ENCODE results near the gene ANKRD9. TPM values are rescaled to one million over a fixed set of nuclear protein-coding genes. Genes with fewer than 3 reads are reported as not detected.
A peak's percentile ranks its signal among the peaks of the same experiment; 100 is the strongest.
"Not testable (repeated sequence)": the region's sequence is repeated elsewhere in the genome, so short reads cannot be mapped to it uniquely, and the experiment has no call there.

Gene ANKRD9
- total and polyA plus RNA-seq, 9 donors, result 9.1 to 23.5 (median 13.7) TPM

DNA sequence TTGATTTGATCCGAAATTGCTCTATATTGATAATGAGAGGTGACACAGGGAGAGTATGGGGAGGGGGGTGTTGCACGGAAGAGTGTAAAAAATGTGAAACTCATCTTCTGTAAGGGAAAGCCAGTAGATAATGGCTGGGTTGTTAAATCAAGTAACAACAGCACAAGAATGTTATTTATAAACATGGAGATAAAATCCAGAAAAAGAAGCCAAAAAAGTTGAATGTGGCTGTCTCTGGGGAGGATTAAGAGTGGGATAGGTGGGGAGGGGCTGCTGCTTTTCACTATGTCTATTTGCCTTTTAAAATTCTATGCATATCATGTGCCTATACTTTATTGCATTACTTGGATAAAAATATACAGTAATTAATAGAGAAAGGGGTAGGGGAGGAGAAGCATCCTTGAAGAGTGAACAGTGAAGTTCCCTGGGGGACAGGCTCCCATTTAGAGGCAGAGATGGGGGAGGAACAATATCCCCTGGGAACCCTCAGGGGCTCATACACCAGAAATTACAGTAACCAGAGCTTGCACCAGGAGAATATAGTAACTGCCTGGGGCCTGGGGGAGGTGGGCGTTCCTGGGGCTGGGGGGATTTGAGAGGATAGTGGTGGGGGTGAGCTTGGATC, 39.2 kb upstream of the ANKRD9 start:
- no peak overlapping the region for H3K4me3 ChIP-seq (ENCODE audit: low read length)

DNA sequence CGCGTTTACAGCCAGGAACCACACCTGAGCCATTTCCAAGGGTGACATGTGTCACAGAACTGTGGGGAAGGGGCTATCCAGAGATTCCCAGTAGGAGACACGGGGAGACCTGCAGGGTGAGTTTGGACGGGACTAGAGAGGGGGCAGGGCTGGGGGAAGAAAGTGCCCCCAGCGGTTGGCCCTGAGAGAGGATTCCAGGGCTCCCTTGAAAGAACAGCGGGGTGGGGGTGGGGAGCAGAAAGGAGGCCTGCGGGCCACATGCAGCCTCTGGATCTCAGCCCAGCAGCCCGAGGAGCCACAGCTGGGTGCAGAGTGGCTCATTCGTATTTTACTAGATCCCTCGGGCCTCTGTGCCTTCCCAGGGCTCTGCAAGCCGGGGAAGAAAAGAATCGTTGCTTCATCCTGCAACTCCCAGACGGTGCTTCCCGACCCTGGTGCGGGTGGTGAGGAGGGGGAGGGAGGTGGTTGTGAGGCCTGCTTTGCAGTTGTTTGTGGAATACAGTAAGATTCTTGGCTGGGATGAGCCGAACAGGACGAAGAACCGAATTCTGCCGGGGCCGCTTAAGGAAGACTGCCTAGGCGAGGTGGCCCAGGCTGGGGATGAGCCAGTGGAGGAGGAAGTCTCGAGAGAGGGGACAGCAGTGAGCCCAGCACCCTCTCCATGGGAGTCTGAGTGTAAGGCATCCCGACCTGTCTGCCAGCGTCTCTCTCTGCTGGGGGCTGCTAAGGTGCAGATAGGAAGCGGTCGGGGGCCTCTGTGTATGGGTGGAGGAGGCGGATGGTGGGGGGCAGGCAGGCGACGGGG, 36.1 kb upstream of the ANKRD9 start:
- H3K27ac ChIP-seq (ENCODE audit: low read length), result peak overlapping the region; percentile 88
- peak; percentile 78 for DNase-seq
- H3K9me3 ChIP-seq (replicated peaks; ENCODE audit: control insufficient read depth, low read depth, low read length), result no peaks in the 10 kb centered on the region
- H3K4me3 ChIP-seq (ENCODE audit: low read length), result no peak overlapping the region
- peaks cover 22% of the 10 kb centered on the region for H3K27me3 ChIP-seq (ENCODE audit: control insufficient read depth, insufficient read depth, low read length)
- H3K36me3 ChIP-seq (ENCODE audit: control insufficient read depth, insufficient read depth, low read length), result no peaks in the 10 kb centered on the region
- WGBS (ENCODE audit: insufficient coverage), result 20% methylated on average over 23 of the region's 29 CpGs
- H3K4me1 ChIP-seq (ENCODE audit: control insufficient read depth, insufficient read depth, low read length), result peaks cover 31% of the 10 kb centered on the region

More for the DNA sequence above, 39.2 kb upstream of the ANKRD9 start:
- no peak for DNase-seq
- Histone ChIP-seq H3K9me3 (replicated peaks; ENCODE audit: control insufficient read depth, low read depth, low read length) (no peaks in the 10 kb centered on the region), H3K27me3 (ENCODE audit: control insufficient read depth, insufficient read depth, low read length) (peaks cover 20% of the 10 kb centered on the region), H3K4me1 (ENCODE audit: control insufficient read depth, insufficient read depth, low read length) (peaks cover 41% of the 10 kb centered on the region), H3K36me3 (ENCODE audit: control insufficient read depth, insufficient read depth, low read length) (no peaks in the 10 kb centered on the region), H3K27ac (ENCODE audit: low read length) (no peak overlapping the region)
- no CpG with 5 or more reads among the region's 3 CpGs for WGBS (ENCODE audit: insufficient coverage)

DNA sequence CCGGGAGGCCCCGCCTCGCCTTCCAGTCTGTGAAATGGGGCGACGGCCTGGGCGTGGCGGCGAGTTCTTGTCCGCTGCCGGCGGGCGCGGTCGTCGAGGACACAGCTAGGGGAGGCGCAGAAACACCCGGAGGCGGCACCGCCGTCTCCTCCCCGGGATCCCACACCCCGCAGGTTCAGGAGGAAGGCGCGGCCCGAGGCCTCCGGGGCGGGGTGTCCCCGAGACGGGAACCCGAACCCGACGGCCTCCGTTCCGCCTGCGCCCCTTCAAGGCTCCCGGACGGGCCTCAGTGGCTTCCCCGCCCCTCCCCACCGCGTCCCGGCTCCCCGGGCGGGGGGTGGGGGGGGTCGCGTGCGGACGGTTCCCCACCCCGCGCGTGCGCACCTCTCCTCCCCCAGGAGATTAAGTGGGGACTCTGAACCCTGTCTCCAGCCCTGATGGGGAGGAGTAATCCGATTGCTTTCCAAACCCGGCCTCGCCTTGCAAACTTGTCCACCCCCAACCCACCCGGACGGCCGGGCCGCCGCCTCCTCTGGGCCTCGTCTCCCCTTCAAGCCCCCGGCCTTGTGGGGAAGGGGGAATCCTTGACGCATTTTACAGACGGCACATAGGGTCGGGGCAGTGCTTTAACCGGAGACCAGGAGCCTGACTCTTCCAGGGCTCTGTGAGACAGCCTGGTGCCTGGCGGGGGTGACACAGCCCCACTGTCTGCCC, 35.3 kb upstream of the ANKRD9 start:
- peaks cover 22% of the 10 kb centered on the region for H3K27me3 ChIP-seq (ENCODE audit: control insufficient read depth, insufficient read depth, low read length)
- no peak overlapping the region for H3K4me3 ChIP-seq (ENCODE audit: low read length)
- peak; percentile 82 for DNase-seq
- H3K27ac ChIP-seq (ENCODE audit: low read length), result peak overlapping the region; percentile 88
- 1% methylated on average over 29 of the region's 66 CpGs for WGBS (ENCODE audit: insufficient coverage)
- H3K9me3 ChIP-seq (replicated peaks; ENCODE audit: control insufficient read depth, low read depth, low read length), result no peaks in the 10 kb centered on the region
- peaks cover 38% of the 10 kb centered on the region for H3K4me1 ChIP-seq (ENCODE audit: control insufficient read depth, insufficient read depth, low read length)
- H3K36me3 ChIP-seq (ENCODE audit: control insufficient read depth, insufficient read depth, low read length), result no peaks in the 10 kb centered on the region

DNA sequence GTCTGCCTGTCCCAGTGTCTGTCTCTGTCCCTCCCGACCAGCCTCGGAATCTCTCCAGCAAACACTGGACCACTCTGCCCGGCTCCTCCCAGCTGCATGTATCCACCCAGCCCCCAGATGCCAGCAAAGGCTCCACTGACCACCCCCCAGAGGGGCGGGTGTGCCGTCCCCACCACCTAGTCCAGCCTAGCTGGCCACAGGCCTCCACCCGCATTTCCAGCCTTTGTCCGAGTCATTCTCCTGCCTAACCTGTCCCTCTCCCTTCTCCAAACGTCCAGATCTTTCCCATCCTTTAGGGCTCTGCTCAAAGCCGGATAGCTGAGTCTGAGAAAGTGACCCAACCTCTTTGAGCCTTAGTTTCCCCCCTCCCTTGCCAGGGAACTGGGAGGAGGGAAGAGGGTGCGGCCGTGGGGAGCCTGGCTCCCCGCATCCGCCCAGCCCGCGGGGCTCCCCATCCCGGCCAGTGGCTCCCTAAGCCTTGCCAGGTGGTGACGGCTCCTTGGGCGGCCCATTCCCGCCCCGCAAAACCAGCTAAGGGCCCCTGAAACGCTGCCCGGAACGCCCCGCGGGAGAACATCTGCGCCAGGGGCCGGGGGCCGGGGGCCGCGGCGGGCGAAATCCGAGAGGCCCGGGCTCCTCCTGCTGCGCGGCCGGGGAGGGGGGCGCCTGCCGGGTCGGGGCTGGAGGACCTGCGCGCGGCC, 34.6 kb upstream of the ANKRD9 start:
- WGBS (ENCODE audit: insufficient coverage), result 4% methylated on average over 27 of the region's 43 CpGs
- peak; percentile 90 for DNase-seq
- peak overlapping the region; percentile 88 for H3K27ac ChIP-seq (ENCODE audit: low read length)
- H3K4me1 ChIP-seq (ENCODE audit: control insufficient read depth, insufficient read depth, low read length), result peaks cover 46% of the 10 kb centered on the region
- H3K4me3 ChIP-seq (ENCODE audit: low read length), result no peak overlapping the region
- H3K36me3 ChIP-seq (ENCODE audit: control insufficient read depth, insufficient read depth, low read length), result no peaks in the 10 kb centered on the region
- H3K27me3 ChIP-seq (ENCODE audit: control insufficient read depth, insufficient read depth, low read length), result peaks cover 22% of the 10 kb centered on the region
- H3K9me3 ChIP-seq (replicated peaks; ENCODE audit: control insufficient read depth, low read depth, low read length), result no peaks in the 10 kb centered on the region

DNA sequence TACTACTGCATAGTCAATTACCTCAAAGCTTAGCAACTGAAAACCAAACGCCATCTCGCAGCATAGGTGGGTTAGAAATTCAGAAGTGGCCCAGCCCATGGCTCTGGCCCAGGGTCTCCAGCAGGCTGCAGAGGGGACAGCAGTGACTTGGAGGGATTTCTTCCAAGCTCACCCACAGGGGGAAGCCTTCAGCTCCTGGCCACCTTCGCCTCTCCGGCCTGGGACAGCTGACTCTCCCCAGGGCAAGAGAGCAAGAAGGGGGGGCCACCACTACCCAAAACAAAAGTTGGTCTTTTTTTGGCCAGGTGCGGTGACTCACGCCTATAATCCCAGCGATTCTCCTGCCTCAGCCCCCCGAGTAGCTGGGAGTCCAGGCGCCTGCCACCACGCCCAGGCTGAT, 32.2 kb upstream of the ANKRD9 start:
- H3K4me3 ChIP-seq (ENCODE audit: low read length), result no peak overlapping the region
- H3K4me1 ChIP-seq (ENCODE audit: control insufficient read depth, insufficient read depth, low read length), result peaks cover 55% of the 10 kb centered on the region
- no peak for DNase-seq
- no peaks in the 10 kb centered on the region for H3K9me3 ChIP-seq (replicated peaks; ENCODE audit: control insufficient read depth, low read depth, low read length)
- H3K36me3 ChIP-seq (ENCODE audit: control insufficient read depth, insufficient read depth, low read length), result no peaks in the 10 kb centered on the region
- 53% methylated on average over 3 of the region's 10 CpGs for WGBS (ENCODE audit: insufficient coverage)
- peaks cover 22% of the 10 kb centered on the region for H3K27me3 ChIP-seq (ENCODE audit: control insufficient read depth, insufficient read depth, low read length)
- no peak overlapping the region for H3K27ac ChIP-seq (ENCODE audit: low read length)

DNA sequence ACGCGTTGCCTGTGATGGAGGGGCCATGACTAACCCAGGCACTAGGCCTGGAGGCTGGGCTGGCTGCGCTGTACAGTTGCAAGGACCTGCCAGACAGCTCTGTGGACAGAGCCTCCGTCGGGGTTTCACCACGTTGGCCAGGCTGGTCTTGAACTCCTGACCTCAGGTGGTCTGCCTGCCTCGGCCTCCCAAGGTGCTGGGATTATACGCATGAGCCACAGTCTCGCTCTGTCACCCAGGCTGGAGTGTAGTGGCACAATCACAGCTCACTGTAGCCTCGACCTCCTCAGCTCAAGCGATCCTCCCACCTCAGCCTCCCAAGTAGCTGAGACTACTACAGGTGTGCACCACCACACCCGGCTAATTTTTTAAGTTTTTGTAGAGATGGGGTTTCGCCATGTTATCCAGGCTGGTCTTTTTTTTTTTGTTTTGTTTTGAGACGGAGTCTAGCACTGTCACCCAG, 31.5 kb upstream of the ANKRD9 start:
- H3K4me1 ChIP-seq (ENCODE audit: control insufficient read depth, insufficient read depth, low read length), result peaks cover 55% of the 10 kb centered on the region
- H3K4me3 ChIP-seq (ENCODE audit: low read length); H3K36me3 ChIP-seq (ENCODE audit: control insufficient read depth, insufficient read depth, low read length); DNase-seq; H3K9me3 ChIP-seq (replicated peaks; ENCODE audit: control insufficient read depth, low read depth, low read length): not testable (repeated sequence)
- peaks cover 22% of the 10 kb centered on the region for H3K27me3 ChIP-seq (ENCODE audit: control insufficient read depth, insufficient read depth, low read length)
- peak overlapping the region; percentile 73 for H3K27ac ChIP-seq (ENCODE audit: low read length)
- WGBS (ENCODE audit: insufficient coverage), result 71% methylated on average over 9 of the region's 14 CpGs

DNA sequence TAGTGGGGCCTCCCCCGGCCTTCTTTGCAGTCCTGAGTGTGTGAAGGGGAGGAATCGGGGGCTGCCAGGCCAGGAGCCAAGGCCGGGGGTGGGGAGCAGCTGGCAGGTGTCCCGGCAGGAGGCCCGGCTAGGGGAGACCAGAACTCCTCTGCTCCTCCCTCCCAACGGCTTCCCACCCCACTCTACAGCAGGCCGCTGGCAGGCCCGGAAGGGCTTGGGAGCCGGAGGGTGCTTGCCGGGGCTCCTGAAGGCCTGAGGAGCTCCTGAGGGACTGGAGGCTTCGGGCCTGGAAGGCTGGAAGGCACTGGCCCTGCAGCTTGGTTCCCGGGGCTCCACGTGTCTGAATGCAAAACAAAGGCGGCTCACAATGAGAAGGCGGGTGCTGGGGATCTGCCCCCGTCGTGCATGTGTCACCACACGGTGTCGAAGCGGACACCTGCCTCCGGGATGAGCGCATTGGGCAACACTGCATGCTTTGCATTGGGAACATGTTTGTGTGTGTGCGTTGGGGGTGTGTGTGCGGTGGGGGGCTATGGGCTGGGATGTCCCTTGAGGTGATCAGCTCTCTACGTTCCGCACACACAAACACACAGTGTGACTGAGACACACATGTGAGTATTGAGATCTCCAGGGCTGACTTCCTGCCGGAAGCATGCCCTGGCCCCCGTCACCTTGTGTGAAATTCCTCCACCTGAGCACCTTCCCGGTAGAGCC, 30.9 kb upstream of the ANKRD9 start:
- peak; percentile 86 for DNase-seq
- Histone ChIP-seq H3K36me3 (ENCODE audit: control insufficient read depth, insufficient read depth, low read length) (no peaks in the 10 kb centered on the region), H3K4me1 (ENCODE audit: control insufficient read depth, insufficient read depth, low read length) (peaks cover 49% of the 10 kb centered on the region), H3K27me3 (ENCODE audit: control insufficient read depth, insufficient read depth, low read length) (peaks cover 16% of the 10 kb centered on the region), H3K27ac (ENCODE audit: low read length) (peak overlapping the region; percentile 73), H3K9me3 (replicated peaks; ENCODE audit: control insufficient read depth, low read depth, low read length) (no peaks in the 10 kb centered on the region), H3K4me3 (ENCODE audit: low read length) (no peak overlapping the region)
- 14% methylated on average over 20 of the region's 29 CpGs for WGBS (ENCODE audit: insufficient coverage)

DNA sequence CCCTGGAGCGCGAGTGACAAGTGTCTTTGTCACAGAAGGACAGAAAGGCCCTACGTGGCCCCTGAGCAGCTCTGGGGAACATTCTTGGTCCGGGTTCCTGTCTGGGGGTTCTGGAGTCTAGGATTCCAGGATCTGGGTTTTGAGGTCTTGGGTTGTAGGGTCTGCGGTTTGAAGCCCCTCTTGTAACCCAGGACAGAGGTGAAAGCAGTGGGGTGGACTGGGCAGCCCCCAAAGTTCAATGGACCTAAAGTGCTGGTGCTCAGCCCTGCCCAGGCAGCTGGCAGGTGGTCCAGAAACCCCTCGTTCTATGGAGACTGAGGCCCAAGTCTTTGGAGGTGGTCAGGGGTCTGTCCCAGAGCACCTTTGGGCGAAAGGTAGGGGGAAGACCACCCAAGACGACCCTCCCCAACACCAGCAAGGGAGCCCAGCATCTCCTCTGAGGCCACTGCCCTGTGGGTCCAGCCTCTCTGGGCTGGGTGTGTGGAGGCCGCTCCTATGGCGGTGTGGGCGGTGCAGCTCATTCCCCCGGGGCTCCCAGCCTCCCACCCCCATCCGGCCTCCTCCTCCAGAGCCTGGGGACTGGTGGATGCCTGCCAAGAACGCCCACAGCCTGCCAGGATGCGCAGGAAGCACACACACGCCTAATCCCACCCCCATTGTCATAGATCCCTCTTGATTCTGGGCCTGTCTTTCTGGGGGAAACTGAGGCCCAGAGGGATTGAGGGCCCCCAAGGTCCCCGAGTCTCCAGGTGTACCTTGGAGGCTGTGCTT, 30.2 kb upstream of the ANKRD9 start:
- DNase-seq, result peak; percentile 90
- Histone ChIP-seq H3K4me3 (ENCODE audit: low read length) (no peak overlapping the region), H3K9me3 (replicated peaks; ENCODE audit: control insufficient read depth, low read depth, low read length) (no peaks in the 10 kb centered on the region), H3K27ac (ENCODE audit: low read length) (peak overlapping the region; percentile 73), H3K36me3 (ENCODE audit: control insufficient read depth, insufficient read depth, low read length) (no peaks in the 10 kb centered on the region), H3K4me1 (ENCODE audit: control insufficient read depth, insufficient read depth, low read length) (peaks cover 42% of the 10 kb centered on the region), H3K27me3 (ENCODE audit: control insufficient read depth, insufficient read depth, low read length) (peaks cover 9% of the 10 kb centered on the region)
- 47% methylated on average over 11 of the region's 17 CpGs for WGBS (ENCODE audit: insufficient coverage)
